HG02938 (cell line): ENCODE results near the gene MYOD1.

Source experiments
- ATAC-seq: cut with Tn5 transposase; IDR thresholded peaks from one replicate; pipeline ENCODE4 v1.9.1; 2021; ENCODE audit warnings: mild to moderate bottlenecking, moderate library complexity; ENCODE audit not compliant: unreplicated experiment

The MYOD1 gene

DNA sequence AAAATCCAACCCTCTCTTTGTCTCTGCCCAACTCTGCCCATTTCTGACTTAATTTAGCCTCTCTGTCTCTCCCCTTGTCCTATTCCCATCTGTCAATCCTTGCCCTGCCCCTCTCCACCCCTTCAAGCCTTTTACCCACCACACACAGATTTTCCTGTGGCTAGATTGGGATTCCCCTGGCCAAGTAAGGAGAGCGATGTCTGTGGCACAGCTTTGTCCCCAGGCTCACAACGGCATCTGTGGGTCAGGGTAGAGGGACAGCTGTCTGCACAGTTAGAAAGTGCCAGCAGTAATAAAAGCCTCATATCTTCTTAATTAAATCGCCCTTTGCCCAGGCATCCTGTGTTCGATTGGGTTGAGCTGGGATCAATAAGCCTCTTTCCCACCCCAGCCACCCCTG, 13.9 kb downstream of the MYOD1 start:
- ATAC-seq, result no peak

DNA sequence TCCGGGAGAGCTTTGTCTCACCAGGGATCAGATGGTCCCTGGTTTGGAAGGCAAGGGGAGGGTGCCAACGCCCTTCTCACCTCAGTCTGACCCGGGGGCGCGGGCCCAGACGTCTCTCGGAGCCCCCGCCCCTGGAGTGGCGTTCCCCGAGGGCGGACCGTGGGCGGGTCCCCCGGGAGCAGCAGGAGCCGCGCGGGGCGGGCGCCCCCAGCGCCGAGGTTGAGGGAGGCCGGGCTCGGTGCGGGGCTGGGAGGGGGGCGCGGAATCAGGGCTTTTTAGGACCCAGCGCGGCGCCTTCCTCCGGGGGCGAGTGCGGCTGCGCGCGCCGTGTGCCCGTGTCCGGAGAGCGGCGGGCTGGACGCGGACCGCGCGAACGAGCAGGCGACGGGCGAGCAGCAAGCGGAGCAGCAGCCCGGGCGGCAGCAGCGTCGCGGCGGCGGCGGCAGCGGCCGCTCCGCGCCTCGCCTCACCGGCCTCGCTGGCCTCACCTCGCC, 15.1 kb downstream of the MYOD1 start, which contains the start of gene KCNC1:
TSS of gene KCNC1 (plus strand) at position 364 of the 494 bp plus-strand sequence. CDS start 1,222 bp downstream, outside the sequence.
- no peak for ATAC-seq

DNA sequence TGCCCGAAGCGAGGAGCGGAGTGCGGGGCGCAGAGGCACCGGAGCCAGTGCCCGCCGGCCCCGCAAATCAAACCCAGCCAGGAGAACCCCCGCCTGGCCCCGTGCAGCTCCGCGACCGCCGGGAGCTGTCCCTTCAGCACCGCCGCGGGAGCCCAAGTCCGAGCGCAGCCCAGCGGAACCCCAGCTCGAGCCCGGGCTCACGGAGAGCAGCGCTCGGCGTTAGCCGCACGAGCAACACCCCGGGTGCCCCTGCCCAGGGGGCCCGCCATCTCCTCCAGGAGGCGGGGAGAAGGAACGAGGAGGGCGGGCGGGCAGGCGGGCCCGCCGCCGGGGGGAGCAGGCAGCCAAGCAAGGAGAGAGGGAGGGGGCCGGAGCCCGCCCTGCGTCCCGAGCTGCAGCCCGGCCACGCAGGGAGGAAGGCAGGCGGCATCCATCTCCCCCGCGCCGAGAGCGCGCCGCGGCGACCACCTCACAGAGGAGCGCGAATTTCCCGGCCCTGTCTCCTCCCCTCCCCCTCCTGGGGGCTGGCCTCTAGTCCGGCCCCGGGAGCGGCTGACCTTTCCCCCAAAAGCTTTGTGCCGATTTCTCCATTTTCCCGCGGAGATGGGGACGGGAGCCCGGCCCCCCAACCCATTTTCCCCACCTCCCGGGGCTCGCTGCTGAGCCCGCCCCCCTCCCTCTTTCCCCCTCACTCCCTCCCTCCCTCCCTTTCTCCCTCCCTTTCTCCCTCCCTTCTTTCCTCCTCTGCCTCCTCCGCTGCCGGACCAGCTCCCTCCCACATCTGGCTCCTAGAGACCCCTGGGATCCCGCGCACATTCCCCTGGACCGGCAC, 15.8 kb downstream of the MYOD1 start:
- no peak for ATAC-seq

DNA sequence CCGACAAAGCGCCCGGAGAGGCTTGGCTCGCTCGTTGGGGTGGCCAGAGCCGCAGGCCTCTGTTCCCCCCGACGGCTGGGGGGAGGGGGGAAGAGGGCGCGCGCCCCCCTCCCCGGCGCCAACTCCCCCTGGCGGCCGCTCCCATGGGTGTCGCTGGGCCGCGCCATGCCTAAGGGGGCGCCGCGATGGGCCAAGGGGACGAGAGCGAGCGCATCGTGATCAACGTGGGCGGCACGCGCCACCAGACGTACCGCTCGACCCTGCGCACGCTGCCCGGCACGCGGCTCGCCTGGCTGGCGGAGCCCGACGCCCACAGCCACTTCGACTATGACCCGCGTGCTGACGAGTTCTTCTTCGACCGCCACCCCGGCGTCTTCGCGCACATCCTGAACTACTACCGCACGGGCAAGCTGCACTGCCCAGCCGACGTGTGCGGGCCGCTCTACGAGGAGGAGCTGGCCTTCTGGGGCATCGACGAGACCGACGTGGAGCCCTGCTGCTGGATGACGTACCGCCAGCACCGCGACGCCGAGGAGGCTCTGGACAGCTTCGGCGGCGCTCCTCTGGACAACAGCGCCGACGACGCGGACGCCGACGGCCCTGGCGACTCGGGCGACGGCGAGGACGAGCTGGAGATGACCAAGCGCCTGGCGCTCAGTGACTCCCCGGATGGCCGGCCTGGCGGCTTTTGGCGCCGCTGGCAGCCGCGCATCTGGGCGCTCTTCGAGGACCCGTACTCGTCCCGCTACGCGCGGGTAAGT, 16.6 kb downstream of the MYOD1 start:
- no peak for ATAC-seq

DNA sequence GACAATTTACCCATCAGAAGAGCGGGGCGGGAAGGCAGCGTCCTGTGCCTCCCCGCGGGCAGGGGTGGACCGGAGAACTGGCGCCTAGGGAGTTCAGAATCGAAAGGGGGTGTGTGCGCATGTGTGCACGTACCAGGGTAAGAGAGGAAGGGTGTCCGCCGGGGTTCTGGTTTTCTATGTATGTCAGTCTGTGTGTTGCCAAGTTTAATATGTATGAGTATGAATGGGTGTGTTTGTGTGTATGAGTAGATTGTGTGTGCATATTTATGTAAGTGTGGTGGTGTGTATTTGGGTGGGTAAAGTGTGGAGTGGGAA, 17.2 kb downstream of the MYOD1 start:
- no peak for ATAC-seq

DNA sequence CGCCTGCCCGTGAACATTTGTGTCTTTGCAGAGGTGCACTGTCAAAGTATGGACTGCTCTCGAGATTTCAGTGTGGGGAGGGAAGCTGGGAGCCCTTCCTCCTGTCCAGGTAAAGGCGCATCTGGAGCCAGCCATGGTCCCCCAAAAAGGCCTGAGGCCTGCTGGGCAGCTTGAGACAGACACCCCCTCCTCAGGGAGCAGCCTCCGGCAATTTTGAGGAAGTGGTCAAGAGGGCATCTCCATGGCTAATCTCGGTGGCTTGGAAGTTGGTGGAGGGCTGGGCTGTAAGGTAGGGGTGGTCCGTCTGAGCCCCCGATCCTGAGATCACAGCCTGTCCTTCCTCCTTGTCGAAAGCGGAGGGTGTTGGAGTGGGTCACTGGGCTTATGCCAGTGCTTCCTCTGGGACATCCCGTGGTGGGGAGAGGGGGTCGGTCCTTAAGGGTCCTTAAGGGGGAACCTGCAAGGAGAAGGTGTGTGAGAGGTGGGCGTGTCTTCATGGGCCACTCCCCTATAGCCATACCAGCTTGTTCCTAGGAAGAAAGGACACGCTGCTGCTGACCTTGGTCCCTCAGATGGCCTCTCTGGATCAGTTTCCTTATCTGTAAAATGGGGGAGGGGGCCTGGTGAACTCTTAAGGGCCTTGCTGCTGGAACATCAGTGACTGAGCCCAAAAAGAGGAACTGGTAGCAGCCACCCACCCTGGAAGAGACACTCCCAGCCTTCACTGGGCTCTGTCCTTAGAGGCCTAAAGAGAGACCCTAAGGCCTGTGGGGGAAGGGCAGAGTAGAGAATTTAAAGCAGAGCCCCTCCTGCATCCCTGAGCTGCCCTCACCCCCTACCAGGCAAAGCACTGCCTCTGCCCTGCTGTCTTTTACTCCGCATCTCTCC, 17.8 kb downstream of the MYOD1 start:
- no peak for ATAC-seq

DNA sequence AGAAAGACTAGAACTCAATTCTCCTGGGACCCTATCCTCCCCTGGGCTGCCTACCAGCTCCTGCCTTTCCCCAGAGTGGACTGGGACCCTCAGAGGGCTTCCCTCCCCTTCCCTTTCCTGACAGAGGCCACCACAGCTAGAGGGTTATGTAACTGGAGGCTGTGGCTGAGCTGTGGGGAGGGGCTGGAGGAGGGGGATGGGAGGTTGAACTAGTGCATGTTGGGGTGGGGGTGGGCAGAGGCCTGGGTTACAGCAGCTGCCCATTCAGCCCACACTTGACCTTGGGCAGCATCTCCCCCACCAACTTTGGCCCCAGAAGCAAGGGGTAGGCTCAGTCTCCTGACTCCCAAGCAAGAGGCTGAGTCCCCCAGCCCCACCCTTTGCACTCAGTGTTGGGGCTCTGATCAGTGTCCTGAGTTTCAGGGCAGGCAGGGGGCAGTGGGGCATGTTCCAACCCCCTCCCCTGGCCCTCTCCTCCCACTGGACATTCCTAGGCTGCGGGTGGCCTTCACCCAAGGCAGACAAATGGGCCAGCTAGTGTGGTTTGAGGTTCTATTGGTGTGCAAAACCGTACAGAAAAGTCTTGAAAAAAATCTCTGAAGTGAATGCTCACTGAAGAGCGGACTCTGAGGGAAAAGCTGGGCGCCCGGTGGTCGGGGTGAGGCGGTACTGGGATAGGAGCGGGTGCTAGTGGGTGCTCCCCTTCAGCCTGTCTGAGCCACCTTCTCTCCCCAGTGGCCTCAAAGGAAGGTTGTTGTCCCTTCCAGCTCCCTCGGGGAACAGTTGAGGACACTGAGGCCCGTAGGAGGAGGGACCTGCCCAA, 19.0 kb downstream of the MYOD1 start:
- no peak for ATAC-seq

DNA sequence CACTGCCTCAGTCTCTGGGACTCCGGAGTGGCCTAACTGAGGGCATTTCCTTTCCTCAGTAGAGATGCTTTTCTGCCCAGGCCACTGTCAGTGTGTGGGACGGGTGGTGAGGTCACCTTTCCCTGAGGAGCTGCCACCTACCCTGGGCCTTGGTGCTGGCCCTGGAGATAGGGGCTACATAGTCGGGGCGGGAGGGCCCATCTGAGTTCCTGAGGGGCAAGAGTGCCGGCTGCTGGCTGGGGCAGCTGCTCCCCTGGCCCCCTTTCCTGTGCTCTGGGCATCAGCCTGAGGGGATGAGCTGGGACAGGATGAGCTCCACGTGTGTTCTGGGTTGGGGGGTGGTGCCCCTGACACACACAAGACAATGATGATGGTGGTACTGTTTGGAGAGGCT, 20.6 kb downstream of the MYOD1 start:
- no peak for ATAC-seq

DNA sequence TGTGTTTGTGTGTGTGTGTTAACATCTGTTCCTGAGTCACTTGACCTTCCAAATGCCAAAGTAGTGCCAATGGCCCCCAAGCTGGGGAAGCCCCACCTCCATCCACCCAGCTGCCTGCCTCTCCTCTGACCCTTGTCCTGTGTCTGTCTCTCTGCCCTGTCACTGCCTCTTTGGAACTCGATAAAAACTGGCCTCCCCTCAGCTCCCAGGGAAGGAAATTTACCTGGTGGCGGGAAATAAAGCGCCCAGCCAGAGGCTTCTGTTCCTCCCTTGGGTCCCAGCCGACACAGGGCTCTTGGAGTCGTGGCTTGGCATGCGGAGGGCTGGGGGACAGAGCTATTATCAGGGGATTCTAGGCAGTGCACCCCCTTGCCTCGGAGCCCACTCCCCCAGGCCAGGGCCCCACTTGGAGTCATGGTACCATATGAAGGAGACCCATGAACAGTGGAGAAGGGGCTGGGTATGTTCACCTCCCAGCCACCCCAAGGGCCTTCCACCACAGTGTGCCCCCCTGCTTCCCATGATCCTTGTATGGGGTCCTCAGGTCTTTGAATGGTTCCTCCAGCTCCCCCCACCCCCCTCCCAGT, 21.4 kb downstream of the MYOD1 start:
- no peak for ATAC-seq

DNA sequence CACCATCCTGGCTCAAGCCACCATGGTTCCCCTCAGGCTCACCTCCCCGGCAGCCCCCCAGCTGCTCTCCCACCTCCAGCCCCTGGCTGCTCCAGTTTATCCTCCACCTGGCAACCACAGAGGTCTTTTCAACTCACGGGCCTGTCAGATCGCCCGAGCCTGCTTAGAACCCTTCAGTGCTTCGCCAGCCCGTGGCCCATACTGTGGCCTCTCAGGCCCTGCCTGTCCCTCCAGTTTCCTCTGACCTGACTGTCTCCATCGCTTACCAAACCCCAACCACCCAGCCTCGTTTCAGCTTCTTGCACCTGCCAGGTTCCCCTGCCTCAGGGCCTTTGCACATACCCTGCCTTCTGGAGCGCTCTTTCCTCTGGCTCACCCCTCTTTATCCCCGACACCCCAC, 22.1 kb downstream of the MYOD1 start:
- ATAC-seq, result no peak

DNA sequence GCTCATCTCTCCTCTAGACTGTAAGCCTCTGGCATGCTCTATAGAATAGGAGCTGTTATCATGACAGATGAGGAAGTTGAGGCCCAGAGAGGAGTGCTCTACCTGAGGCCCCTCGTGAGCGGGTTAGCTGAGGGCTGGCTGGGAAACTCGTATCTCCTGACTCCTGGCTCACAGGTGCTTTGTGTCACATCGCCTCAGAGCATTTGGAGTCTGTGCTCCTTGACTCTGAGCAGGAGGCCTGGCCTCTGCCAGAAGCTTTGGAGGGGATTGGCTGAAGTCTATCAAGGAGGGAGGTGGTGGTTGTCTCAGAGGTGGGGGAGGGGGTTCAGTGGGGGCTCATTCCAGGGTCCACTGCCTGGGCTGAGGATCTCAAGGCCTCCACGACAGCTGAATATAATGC, 22.6 kb downstream of the MYOD1 start:
- no peak for ATAC-seq

DNA sequence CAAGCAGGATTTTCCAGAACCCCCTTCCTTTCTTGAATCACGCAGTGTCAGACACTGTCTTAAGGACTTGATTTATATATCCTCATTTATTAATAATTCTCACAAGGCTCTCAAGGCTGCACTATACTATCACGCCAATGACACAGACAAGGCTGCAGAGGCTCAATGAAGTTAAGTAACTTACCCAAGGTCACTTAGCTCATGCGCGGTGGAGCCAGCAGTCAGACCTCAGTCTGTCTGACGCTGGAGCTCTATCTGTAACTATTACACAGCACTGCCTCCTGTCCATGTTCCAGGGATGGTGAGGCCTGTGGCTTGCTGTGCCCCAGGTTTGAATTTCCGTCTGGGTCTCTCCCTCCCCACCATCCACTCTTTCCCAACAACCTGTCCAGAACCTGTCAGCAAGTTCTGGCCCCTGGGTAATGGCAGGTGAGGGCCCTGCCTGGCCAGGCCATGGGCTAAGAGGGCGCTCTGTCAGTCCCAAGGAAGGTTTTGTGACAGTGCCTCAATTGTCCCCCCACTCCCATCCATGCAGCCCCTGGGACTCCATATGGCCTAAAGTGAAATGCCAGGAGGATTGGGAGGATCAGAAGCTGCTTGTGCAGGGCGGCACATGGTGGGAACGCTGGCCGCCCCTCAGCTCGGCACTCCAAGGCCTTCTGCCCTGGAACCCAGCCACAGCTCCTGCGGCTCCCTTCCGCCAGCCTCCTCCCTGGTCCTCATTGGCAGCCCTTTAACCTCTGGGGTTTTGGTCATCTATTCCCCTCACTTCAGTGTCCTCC, 23.8 kb downstream of the MYOD1 start:
- ATAC-seq, result no peak

DNA sequence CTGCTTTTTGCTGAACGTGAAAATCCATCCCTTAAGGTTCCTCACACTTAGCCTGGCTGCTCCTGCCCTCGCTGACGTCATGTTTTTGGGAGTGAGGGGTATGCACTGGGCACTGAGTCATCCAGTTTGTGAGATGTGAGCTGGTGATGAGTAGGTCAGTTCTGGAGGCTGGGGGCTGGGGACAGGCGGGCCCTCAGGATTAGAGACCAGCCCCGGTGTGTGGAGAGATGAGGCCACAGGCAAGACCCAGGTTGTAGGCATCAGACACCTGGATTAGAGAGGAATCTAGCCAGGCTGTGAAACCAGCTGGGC, 24.4 kb downstream of the MYOD1 start:
- no peak for ATAC-seq

DNA sequence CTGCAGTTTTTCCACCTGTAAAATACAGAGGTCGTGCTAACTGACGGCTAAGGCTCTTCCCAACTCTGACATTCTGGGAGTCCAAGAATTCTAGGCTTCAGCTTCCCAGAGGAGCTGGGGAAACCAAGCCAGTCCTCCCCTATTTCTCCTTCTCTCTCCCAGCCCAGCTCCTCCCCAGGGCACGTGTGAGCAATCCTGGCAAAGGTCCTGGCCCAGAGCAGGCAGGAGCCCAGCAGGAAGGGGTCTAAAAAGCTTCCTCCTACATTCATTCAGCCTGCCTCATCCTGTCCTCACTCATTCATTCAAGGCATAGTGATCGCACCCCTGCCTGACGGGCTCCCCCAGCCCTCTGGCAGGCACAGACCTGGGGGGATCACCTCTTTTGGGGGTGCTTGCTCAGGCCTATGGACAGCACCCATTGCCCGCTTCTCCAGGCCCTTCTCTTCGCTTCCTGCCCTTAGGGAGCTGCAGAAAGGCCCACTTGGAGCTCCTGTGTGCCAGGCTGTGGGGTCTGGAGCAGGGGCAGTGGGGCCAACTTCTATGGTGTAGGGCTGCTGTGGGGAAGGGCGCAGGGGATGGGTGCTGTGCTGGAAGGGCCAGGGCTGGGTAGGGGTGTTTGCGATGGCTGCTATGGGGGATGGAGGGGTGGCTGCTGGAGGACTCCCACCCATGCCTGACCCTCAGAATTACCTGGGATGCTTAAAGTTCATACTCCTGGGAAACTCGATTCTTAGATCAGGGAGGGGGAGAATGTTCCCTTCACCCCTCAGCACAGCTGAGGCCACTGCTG, 25.0 kb downstream of the MYOD1 start:
- no peak for ATAC-seq

DNA sequence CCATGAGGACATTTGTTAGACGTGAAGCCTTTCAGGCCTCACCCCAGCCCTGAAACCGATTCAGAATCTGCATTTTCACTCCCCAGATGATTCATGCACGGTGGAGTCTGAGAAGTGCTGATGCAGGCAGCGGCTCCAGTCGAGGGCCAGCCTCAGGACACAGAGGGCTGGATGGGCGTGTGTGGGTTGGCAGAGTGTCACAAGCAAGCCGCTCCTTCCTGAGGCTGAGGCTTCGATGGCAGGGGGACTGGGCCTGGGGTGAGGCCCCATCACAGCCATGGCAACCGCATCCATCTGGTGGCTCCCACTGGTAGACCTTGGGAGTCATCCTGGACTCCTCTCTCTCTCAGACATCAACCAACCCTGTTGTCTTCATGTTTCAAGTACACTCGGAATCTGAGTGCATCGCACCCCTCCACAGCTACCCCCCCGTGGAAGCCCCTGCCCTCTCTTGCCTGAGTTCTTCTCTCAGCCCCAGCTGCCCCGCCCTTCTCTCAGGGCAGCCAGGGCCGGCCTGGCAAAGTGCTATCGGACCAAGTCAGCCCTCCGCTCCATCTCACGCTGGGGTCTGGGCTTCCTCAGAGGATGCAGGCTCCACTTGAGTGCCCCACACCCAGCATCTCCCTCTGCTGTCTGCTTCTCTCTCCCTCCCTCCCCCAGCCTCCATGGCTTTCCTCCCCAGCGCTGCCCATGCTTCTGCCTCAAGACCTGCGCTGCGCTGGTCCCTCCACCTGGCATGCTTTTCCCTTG, 25.8 kb downstream of the MYOD1 start:
- no peak for ATAC-seq

DNA sequence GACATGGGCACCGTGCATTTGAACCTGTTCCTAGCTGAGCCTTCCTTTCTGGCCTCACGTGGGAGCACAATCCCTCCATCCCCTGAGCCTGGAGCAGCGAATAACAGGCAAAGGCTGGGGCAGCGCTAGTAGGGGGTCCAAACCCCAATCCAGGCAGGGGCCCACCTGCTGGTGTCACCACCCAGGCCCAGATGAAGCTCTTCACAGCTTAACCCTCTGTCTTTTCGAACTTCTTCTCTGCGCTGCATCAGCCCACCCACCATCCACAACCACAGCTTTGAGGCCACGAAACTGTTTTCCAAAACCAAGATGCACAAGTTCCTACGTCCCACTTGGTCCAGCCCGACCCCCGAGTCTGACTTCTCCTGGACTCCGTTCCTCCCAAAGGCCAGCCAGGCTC, 26.7 kb downstream of the MYOD1 start:
- ATAC-seq, result no peak

DNA sequence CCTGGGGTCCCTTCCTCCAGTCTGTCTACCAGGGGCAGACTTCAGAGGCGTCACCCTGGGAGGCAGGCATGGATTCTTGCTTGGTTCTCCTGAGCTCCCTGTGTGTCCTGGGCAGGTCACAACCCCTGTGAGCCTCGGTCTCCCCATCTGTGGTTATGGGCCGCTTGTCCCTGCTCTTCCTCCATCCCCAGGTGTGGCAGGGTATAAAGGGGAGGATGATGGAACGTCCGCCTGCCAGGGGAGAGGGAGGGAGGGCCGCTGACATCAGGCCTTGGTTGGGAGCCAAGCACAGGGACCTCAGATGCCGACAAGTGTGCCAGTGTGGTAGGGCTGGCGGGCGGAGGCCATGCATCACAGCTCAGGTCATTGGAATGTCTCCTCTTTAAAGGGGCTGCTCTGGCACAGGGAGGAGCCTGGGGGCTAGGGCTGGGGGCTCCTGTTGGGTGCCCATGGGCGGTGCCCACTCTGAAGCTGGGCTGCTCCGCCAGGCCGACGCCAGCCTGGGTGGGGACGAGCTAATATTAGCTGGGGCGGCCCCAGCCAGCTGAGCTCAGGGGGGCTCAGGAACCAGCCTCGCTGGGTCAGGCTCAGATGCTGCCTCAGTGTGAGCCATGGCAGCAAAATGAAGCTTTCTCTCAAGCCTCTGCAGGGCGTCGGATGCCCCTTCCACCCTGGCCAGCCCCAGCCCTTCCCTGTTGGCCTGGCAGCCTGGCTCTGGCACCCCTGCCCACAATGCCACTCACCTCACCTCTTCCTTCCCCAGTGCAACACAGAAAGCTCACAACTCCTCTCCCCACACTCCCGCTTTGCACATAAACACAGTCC, 28.0 kb downstream of the MYOD1 start:
- no peak for ATAC-seq
